Left colon (tissue), 2 donors: ENCODE results near the gene DPPA3. TPM values are rescaled to one million over a fixed set of nuclear protein-coding genes. Genes with fewer than 3 reads are reported as not detected.
"Not testable (repeated sequence)": the region's sequence is repeated elsewhere in the genome, so short reads cannot be mapped to it uniquely, and the experiment has no call there.

Experiments used
- ATAC-seq: fragments of 200-7000 bp; cut with Tn5 transposase; one replicate; pipeline ENCODE4 v1.9.1; 2020; ENCODE audit warnings: mild to moderate bottlenecking, moderate library complexity
- DNase-seq, 2 donors: peaks; one replicate each; pipeline ENCODE4 v3.0.0-alpha.2; 2020
- intact Hi-C, 2 donors: fragments of 100-400 bp; cut with DNase I in 1 of 2; cut with micrococcal nuclease in 1 of 2; formaldehyde crosslinking; loops; one replicate each; pipeline versions ENCODE4 v1.11.2 to v1.14.0; 2022; cut with DNase I, micrococcal nuclease
- total RNA-seq, 2 donors: library from RNA; stranded (reverse); fragmentation: NEBNext Ultra II Directional; extraction: Animal tissue kit (Norgen Biotek cat#: 25700); gene quantifications; one replicate each; pipeline ENCODE4 v1.2.1, GENCODE V29; 2021
- donor health status: DM: no; HTN: no; CAD: no.
- donor health status: DM: yes; HTN: yes; CAD: no.

The DPPA3 gene
- total RNA-seq, 2 donors from 2014 or later = not detected

GRCh38 chr12:7719946-7720730 is 8.9 kb downstream of the DPPA3 start:
- ATAC-seq (no peak), DNase-seq (no peak)
- intact Hi-C loops = no loop called here

- ATAC-seq (no peak), DNase-seq (no peak)
- intact Hi-C loops = no loop called here
Observed at GRCh38 chr12:7723926-7724325, 12.7 kb downstream of the DPPA3 start.

GRCh38 chr12:7729746-7730145 is 18.5 kb downstream of the DPPA3 start:
- ATAC-seq (no peak), DNase-seq (no peak)
- intact Hi-C loops = no loop called here

GRCh38 chr12:7730984-7731383 is 19.8 kb downstream of the DPPA3 start:
- ATAC-seq, DNase-seq, intact Hi-C loops: not testable (repeated sequence)

- ATAC-seq (no peak), DNase-seq (no peak)
- intact Hi-C loops = no loop called here
Observed at GRCh38 chr12:7731486-7731885, 20.3 kb downstream of the DPPA3 start.

- ATAC-seq (no peak), DNase-seq (no peak)
- intact Hi-C loops = no loop called here
Observed at GRCh38 chr12:7732993-7733392, 21.8 kb downstream of the DPPA3 start.

- ATAC-seq (no peak), DNase-seq (no peak)
- intact Hi-C loops = no loop called here
Observed at GRCh38 chr12:7747246-7747645, 36.0 kb downstream of the DPPA3 start, which contains the start of gene CLEC4C. CLEC4C (minus strand) TSS chr12:7747375; CDS start chr12:7747348, 27 bp downstream.

- intact Hi-C loops = no loop called here
- DNase-seq = no peak
- ATAC-seq = no peak
Observed at GRCh38 chr12:7748852-7749251, 37.6 kb downstream of the DPPA3 start.

- DNase-seq (no peak), ATAC-seq (no peak)
- intact Hi-C loops = no loop called here
Observed at GRCh38 chr12:7749442-7749841, 38.2 kb downstream of the DPPA3 start.

GRCh38 chr12:7750350-7750749 is 39.1 kb downstream of the DPPA3 start:
- no peak for DNase-seq
- intact Hi-C loops = no loop called here
- ATAC-seq = no peak

- intact Hi-C loops = no loop called here
- DNase-seq = no peak
- no peak for ATAC-seq
Observed at GRCh38 chr12:7751394-7751793, 40.2 kb downstream of the DPPA3 start.

GRCh38 chr12:7751941-7752922 is 41.0 kb downstream of the DPPA3 start:
- ATAC-seq, DNase-seq, intact Hi-C loops: not testable (repeated sequence)

GRCh38 chr12:7755668-7756067 is 44.4 kb downstream of the DPPA3 start:
- ATAC-seq, DNase-seq, intact Hi-C loops: not testable (repeated sequence)

GRCh38 chr12:7756993-7757392 is 45.8 kb downstream of the DPPA3 start:
- intact Hi-C loops = no loop called here
- ATAC-seq (no peak), DNase-seq (no peak)

GRCh38 chr12:7758766-7759140 is 47.5 kb downstream of the DPPA3 start:
- ATAC-seq (no peak), DNase-seq (no peak)
- intact Hi-C loops = no loop called here

Other genes starting within 250 kb of the DPPA3 start
- gene CD163, start 207.7 kb upstream of the DPPA3 start, total RNA-seq = 10 to 100 TPM; 29.8 to 45.2 TPM
- 10 to 100 TPM in 1 of 2 donors, 1 to 10 TPM in 1; 5.6 to 19.6 TPM for gene APOBEC1, start 45.5 kb upstream of the DPPA3 start, total RNA-seq
- not detected for gene GDF3, start 15.7 kb upstream of the DPPA3 start, total RNA-seq
- gene CLEC4C, start 35.9 kb downstream of the DPPA3 start, total RNA-seq = not detected
- gene NANOGNB, start 53.8 kb downstream of the DPPA3 start, total RNA-seq = not detected
- gene NANOG, start 78.0 kb downstream of the DPPA3 start, total RNA-seq = under 1 TPM; 0.09 to 0.22 TPM
- under 1 TPM; 0.36 to 0.37 TPM for gene SLC2A14, start 161.5 kb downstream of the DPPA3 start, total RNA-seq
- 10 to 100 TPM in 1 of 2 donors, 1 to 10 TPM in 1; 8.9 to 11.8 TPM for gene SLC2A3, start 224.8 kb downstream of the DPPA3 start, total RNA-seq